GM08714 (cell line): ENCODE results near the gene TMEM89.

Source experiments
- H3K4me3 ChIP-seq: fragments of 200-500 bp; sonication (Bioruptor generic); 2 replicates; pipeline ENCODE4 v1.5.1; 2014; ENCODE audit warnings: mild to moderate bottlenecking, low read length, inconsistent platforms
- ZNF274 ChIP-seq: IDR thresholded peaks from 2 replicates; pipeline ENCODE4 v1.6.1; 2012; ENCODE audit warnings: mild to moderate bottlenecking, low read depth, low read length

TMEM89 gene

GRCh38 chr3:48594417-48595049, 27.0 kb downstream of the TMEM89 start:
- no peak overlapping the region for H3K4me3 ChIP-seq
- TF ChIP-seq ZNF274 = no peak

GRCh38 chr3:48593337-48593736, 28.2 kb downstream of the TMEM89 start:
- no peak for TF ChIP-seq ZNF274
- H3K4me3 ChIP-seq = no peak overlapping the region

- no peak overlapping the region for H3K4me3 ChIP-seq
- TF ChIP-seq ZNF274 = no peak
Measured at GRCh38 chr3:48592519-48593087, 29.0 kb downstream of the TMEM89 start.

- no peak for TF ChIP-seq ZNF274
- no peak overlapping the region for H3K4me3 ChIP-seq
Measured at GRCh38 chr3:48591886-48592518, 29.6 kb downstream of the TMEM89 start.

GRCh38 chr3:48591436-48591835, 30.1 kb downstream of the TMEM89 start:
- no peak overlapping the region for H3K4me3 ChIP-seq
- TF ChIP-seq ZNF274 = no peak

GRCh38 chr3:48588230-48588629, 33.3 kb downstream of the TMEM89 start:
- no peak overlapping the region for H3K4me3 ChIP-seq
- no peak for TF ChIP-seq ZNF274

- no peak overlapping the region for H3K4me3 ChIP-seq
Measured at GRCh38 chr3:48587686-48588085, 33.9 kb downstream of the TMEM89 start.

GRCh38 chr3:48585411-48585810, 36.2 kb downstream of the TMEM89 start:
- no peak for TF ChIP-seq ZNF274
- H3K4me3 ChIP-seq = no peak overlapping the region

More at GRCh38 chr3:48587686-48588085, 33.9 kb downstream of the TMEM89 start:
- TF ChIP-seq ZNF274 = no peak

GRCh38 chr3:48584836-48585235, 36.7 kb downstream of the TMEM89 start:
- TF ChIP-seq ZNF274 = no peak
- H3K4me3 ChIP-seq = no peak overlapping the region

- no peak for TF ChIP-seq ZNF274
- H3K4me3 ChIP-seq = no peak overlapping the region
Measured at GRCh38 chr3:48581621-48582481, 39.7 kb downstream of the TMEM89 start.

- no peak overlapping the region for H3K4me3 ChIP-seq
- TF ChIP-seq ZNF274 = no peak
Measured at GRCh38 chr3:48576647-48577046, 44.9 kb downstream of the TMEM89 start.

GRCh38 chr3:48575366-48575765, 46.2 kb downstream of the TMEM89 start:
- TF ChIP-seq ZNF274 = no peak

GRCh38 chr3:48573973-48574585, 47.5 kb downstream of the TMEM89 start:
- no peak for TF ChIP-seq ZNF274
- no peak overlapping the region for H3K4me3 ChIP-seq

More at GRCh38 chr3:48575366-48575765, 46.2 kb downstream of the TMEM89 start:
- no peak overlapping the region for H3K4me3 ChIP-seq

GRCh38 chr3:48572517-48572916, 49.1 kb downstream of the TMEM89 start:
- no peak overlapping the region for H3K4me3 ChIP-seq
- no peak for TF ChIP-seq ZNF274

GRCh38 chr3:48571938-48572337, 49.6 kb downstream of the TMEM89 start:
- no peak overlapping the region for H3K4me3 ChIP-seq
- TF ChIP-seq ZNF274 = no peak
